ENCODE measurements around the gene GAMT. TPM values are rescaled to one million over a fixed set of nuclear protein-coding genes. Genes with fewer than 3 reads are reported as not detected.

The GAMT gene
- total RNA-seq, 2 donors from 2014 or later = 38.4 to 49.6 TPM

DNA sequence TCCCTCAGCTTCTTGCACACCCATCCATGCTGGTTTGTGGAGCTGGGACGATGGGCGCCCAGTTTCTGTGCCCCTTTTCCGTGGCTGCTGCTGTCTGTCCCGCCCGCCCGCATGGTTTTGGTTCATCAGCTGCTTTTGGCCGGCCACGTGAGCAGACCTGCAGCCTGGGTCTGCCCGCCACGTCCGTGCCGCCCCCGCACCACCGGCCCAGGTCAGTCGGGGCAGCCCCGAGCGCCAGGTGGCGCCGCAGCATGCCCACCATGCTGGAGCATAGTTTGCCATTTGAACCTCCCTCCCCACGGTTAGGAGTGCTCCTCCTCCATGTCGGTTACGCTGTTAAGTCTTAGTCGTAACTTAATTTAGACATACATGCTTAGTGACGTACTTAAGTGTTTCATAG lies 21.6 kb upstream of the GAMT start:
- H3K4me3 Mint-ChIP-seq = no peak overlapping the region
- Histone ChIP-seq H3K4me1 (ENCODE audit: control insufficient read depth, insufficient read depth, low read length) (no peaks in the 10 kb centered on the region), H3K27me3 (ENCODE audit: control insufficient read depth, insufficient read depth, low read length, poor library complexity, severe bottlenecking) (no peaks in the 10 kb centered on the region), H3K4me3 (ENCODE audit: low read length) (no peak overlapping the region), H3K9ac (ENCODE audit: extremely low read depth, low read length, poor library complexity, severe bottlenecking) (no peak overlapping the region), H3K27ac (ENCODE audit: low read depth, low read length) (no peak overlapping the region), H3K9me3 (ENCODE audit: control insufficient read depth, low read length) (no peaks in the 10 kb centered on the region), H3K36me3 (ENCODE audit: control insufficient read depth, insufficient read depth, low read length) (peaks cover 84% of the 10 kb centered on the region)
- H3K9me3 Mint-ChIP-seq = no peaks in the 10 kb centered on the region
- H3K36me3 Mint-ChIP-seq (ENCODE audit: low read depth) = peaks cover 53% of the 10 kb centered on the region
- no peaks in the 10 kb centered on the region for H3K4me1 Mint-ChIP-seq
- TF ChIP-seq, protein P1, sequence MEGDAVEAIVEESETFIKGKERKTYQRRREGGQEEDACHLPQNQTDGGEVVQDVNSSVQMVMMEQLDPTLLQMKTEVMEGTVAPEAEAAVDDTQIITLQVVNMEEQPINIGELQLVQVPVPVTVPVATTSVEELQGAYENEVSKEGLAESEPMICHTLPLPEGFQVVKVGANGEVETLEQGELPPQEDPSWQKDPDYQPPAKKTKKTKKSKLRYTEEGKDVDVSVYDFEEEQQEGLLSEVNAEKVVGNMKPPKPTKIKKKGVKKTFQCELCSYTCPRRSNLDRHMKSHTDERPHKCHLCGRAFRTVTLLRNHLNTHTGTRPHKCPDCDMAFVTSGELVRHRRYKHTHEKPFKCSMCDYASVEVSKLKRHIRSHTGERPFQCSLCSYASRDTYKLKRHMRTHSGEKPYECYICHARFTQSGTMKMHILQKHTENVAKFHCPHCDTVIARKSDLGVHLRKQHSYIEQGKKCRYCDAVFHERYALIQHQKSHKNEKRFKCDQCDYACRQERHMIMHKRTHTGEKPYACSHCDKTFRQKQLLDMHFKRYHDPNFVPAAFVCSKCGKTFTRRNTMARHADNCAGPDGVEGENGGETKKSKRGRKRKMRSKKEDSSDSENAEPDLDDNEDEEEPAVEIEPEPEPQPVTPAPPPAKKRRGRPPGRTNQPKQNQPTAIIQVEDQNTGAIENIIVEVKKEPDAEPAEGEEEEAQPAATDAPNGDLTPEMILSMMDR (conservative IDR thresholded peaks at IDR 0.05) = peak; percentile 37
- 93% methylated on average over 16 to 24 of the region's 24 CpGs for WGBS, 2 experiments (ENCODE audit: insufficient coverage in 1 of 2, insufficient read length in 1 of 2)
- peak overlapping the region; percentile 69 for H3K27ac Mint-ChIP-seq
- no peak for DNase-seq
- no peaks in the 10 kb centered on the region for H3K27me3 Mint-ChIP-seq (ENCODE audit: insufficient read depth)

DNA sequence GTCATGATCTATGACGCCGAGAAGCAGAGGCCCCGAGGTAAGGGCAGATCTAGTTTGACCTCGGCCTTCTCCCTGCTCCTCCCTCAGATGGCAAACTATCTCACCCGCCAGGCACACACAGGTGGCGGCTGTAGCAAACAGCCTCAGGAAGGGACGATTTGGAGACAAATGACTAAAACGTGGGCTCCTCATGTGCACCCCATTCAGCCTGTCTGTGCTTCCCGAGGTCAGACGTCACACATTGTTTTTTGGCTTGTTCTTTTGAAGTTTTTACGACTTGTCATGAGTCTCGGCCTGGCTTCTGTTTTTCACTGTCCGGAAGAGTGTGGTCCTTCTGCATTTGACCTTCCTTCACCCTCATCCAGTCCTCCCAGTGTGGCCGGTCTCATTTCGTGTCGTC lies 21.0 kb upstream of the GAMT start:
- Mint-ChIP-seq H3K27ac (peak overlapping the region; percentile 22), H3K4me1 (no peaks in the 10 kb centered on the region), H3K27me3 (ENCODE audit: insufficient read depth) (no peaks in the 10 kb centered on the region), H3K9me3 (no peaks in the 10 kb centered on the region), H3K36me3 (ENCODE audit: low read depth) (peaks cover 56% of the 10 kb centered on the region), H3K4me3 (no peak overlapping the region)
- H3K27me3 ChIP-seq (ENCODE audit: control insufficient read depth, insufficient read depth, low read length, poor library complexity, severe bottlenecking) = no peaks in the 10 kb centered on the region
- WGBS, 2 experiments (ENCODE audit: insufficient coverage in 1 of 2, insufficient read length in 1 of 2) = 92 to 96% methylated on average over 15 to 16 of the region's 16 CpGs
- H3K36me3 ChIP-seq (ENCODE audit: control insufficient read depth, insufficient read depth, low read length) = peaks cover 83% of the 10 kb centered on the region
- no peaks in the 10 kb centered on the region for H3K9me3 ChIP-seq (ENCODE audit: control insufficient read depth, low read length)
- no peak overlapping the region for H3K27ac ChIP-seq (ENCODE audit: low read depth, low read length)
- TF ChIP-seq, protein P1 (conservative IDR thresholded peaks at IDR 0.05) = no peak
- H3K9ac ChIP-seq (ENCODE audit: extremely low read depth, low read length, poor library complexity, severe bottlenecking) = no peak overlapping the region
- no peak for DNase-seq
- no peak overlapping the region for H3K4me3 ChIP-seq (ENCODE audit: low read length)
- H3K4me1 ChIP-seq (ENCODE audit: control insufficient read depth, insufficient read depth, low read length) = no peaks in the 10 kb centered on the region

DNA sequence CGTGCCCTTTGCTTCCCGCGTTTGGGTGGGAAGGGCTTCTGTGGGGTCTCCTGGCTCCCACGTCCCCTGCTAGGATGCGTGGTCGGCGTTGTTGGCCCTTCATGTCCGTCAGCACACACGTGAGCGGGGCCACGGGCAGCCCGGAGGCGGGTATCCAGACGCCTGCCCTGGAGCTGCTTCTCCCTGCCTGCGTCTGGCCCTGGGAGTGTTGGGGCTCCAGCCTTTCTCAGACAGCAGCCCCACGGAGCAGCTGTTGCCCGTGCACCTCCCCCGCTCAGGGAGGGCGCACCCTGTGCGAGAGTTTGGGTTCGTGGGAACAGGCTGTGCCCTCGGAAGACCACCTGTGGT lies 20.6 kb upstream of the GAMT start:
- no peaks in the 10 kb centered on the region for H3K9me3 Mint-ChIP-seq
- Histone ChIP-seq H3K27me3 (ENCODE audit: control insufficient read depth, insufficient read depth, low read length, poor library complexity, severe bottlenecking) (no peaks in the 10 kb centered on the region), H3K36me3 (ENCODE audit: control insufficient read depth, insufficient read depth, low read length) (peaks cover 83% of the 10 kb centered on the region), H3K9ac (ENCODE audit: extremely low read depth, low read length, poor library complexity, severe bottlenecking) (no peak overlapping the region), H3K4me3 (ENCODE audit: low read length) (no peak overlapping the region), H3K9me3 (ENCODE audit: control insufficient read depth, low read length) (no peaks in the 10 kb centered on the region), H3K27ac (ENCODE audit: low read depth, low read length) (peak overlapping the region; percentile 17), H3K4me1 (ENCODE audit: control insufficient read depth, insufficient read depth, low read length) (no peaks in the 10 kb centered on the region)
- TF ChIP-seq, protein P1 (conservative IDR thresholded peaks at IDR 0.05) = no peak
- no peaks in the 10 kb centered on the region for H3K4me1 Mint-ChIP-seq
- DNase-seq = no peak
- WGBS, 2 experiments (ENCODE audit: insufficient coverage in 1 of 2, insufficient read length in 1 of 2) = 94 to 95% methylated on average over 17 to 22 of the region's 22 CpGs
- no peak overlapping the region for H3K4me3 Mint-ChIP-seq
- H3K27ac Mint-ChIP-seq = peak overlapping the region; percentile 22
- peaks cover 61% of the 10 kb centered on the region for H3K36me3 Mint-ChIP-seq (ENCODE audit: low read depth)
- H3K27me3 Mint-ChIP-seq (ENCODE audit: insufficient read depth) = no peaks in the 10 kb centered on the region

Data from endodermal cell (in vitro differentiated cells).